Middle frontal gyrus (tissue), 1 donor: Measurements from ENCODE around the gene TSPEAR.
"Not testable (repeated sequence)": the region's sequence is repeated elsewhere in the genome, so short reads cannot be mapped to it uniquely, and the experiment has no call there.

Source experiments
- DNase-seq: peaks from one replicate; pipeline ENCODE4 v3.0.0-alpha.2; 2015; ENCODE audit warnings: low spot score; ENCODE audit errors: extremely low spot score

Gene TSPEAR

GRCh38 chr21:44490816-44491215, 220.6 kb downstream of the TSPEAR start:
- DNase-seq, result no peak

- no peak for DNase-seq
These were observed 221.0 kb downstream of the TSPEAR start for GRCh38 chr21:44490405-44490804.

DNA sequence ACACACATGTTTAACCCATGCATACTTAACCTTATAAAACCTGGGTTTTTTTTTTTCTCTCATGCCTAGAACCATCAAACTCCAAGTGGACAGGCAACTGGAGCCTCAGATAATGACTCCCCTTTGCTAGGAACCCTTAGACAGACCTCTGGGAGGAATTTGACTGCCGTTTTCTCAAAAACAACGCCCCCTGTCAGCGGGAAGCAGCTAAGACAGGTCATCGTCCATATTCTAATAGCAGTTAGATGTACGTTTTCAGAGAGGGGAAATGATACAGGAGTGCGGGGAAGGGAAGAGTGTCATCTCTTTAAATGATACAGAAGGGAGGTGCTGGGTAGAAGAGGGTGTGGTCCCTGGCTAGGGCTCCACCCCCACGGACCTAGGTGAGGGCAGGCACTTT, 221.4 kb downstream of the TSPEAR start:
- DNase-seq, result no peak

DNA sequence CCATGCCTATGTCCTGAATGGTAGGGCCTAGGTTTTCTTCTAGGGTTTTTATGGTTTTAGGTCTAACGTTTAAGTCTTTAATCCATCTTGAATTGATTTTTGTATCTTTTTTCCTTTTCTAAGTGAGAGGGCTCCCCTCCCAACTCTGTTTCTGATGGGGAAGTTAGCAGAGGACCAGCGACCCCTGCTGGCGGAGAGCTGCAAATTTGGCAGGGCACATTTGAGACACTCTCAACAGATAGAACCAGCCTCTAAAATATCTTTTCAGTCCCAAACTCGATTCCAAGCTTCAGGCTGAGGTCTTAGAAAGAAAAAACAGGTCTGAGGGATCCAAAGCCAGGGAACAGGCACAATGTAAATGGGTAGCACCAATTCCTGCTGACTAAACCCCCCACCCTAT, 223.5 kb downstream of the TSPEAR start:
- DNase-seq, result no peak

- DNase-seq, result no peak
These were observed 225.1 kb downstream of the TSPEAR start for GRCh38 chr21:44486302-44486701.

- no peak for DNase-seq
These were observed 225.6 kb downstream of the TSPEAR start for GRCh38 chr21:44485796-44486195.

DNA sequence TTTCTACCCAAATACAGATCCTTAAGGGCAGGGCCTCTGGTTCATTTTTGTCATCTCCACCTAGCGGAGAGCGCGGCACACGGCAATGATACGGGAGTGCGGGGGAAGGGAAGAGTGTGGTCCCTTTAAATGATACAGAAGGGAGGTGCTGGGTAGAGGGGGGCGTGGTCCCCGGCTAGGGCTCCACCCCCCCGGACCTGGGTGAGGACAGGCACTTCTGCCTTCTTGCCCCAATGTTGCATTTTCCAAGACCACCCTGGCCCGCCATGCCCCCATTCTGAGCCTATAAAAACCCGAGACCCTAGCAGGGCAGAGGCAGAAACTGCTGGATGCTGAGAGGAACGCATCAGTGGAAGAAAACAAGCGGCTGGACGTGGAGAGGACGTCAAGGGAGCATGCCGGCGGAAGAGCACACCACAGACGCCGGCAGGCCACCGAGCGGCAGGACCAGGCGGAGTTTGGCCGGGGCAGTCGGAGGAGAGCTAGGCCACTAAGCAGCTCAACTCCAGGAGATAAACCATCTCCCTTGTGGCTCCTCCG, 226.0 kb downstream of the TSPEAR start:
- no peak for DNase-seq

DNA sequence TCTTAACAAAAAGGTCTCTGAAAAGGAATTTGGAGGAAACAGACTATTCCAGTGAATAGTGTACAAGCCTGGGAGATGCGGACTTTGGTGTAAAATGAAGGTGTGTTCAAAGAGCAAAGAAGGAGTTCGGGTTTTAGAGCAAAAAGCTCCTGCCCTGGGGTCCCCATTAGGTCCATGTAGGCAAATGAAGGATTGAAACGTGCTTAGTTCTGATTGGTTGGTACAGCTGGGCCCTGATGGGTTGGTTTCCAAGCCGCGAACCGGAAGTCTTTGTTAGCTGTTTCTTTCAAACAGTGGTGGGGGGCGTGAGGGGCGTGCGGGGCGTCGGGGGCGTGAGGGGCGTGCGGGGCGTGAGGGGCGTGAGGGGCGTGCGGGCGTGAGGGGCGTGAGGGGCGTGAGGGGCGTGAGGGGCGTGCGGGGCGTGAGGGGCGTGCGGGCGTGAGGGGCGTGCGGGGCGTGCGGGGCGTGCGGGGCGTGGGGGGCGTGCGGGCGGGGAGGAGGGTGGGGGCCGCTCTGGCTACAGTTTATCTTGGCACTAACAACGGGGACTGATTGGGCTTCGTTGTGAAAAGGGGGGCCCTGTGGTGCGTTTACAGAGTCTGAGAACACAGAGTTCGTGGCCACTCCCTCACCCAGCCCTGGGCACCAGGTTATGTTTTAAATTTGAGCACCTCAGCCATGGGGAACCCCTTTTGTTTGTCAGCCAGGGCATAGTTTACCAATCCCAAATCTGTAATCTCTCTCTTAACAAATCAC, 226.7 kb downstream of the TSPEAR start:
- DNase-seq, result no peak

- DNase-seq, result no peak
These were observed 227.8 kb downstream of the TSPEAR start for GRCh38 chr21:44483288-44484237.

GRCh38 chr21:44482581-44483287, 228.6 kb downstream of the TSPEAR start:
- DNase-seq, result no peak

DNA sequence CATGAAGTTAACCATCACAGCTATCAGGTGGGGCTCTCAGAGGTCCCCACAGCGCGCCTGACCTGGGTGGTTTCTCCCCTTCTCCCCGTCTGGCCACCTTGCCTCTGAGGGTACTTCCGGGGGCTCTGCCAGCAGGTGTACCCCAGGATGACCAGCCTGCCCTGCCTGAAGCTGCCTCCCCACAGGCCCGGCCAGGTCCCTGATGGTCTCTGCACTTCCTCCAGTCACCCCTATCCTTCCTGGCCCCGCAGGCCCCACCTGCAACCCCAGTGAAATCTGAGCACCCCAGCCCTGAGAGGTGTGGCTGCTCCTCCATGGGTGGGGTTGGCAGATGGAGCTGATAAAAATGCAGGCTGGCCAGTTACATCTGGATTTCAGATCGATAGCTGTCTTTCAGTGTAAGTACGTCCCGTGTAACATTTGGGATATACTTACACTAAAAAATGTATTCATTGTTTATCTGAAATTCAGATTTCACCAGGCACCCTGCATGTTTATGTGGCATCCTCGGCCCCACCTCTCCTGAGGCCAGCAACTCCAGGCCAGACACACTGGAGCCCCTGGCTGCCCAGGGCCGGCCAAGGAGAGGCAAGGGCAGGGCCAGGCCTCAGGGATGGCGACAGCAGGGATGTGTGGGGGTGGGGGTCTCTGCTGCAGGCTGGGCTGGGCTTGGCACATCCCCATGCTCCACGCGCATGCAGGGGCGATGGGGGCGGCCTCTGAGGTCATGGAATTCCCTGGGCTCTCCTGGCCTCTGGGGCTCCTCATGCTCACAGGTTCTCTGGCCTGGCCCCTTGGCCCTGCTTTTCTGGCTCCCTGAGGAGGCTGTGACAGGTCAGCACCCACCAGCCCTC, 230.9 kb downstream of the TSPEAR start:
- no peak for DNase-seq

DNA sequence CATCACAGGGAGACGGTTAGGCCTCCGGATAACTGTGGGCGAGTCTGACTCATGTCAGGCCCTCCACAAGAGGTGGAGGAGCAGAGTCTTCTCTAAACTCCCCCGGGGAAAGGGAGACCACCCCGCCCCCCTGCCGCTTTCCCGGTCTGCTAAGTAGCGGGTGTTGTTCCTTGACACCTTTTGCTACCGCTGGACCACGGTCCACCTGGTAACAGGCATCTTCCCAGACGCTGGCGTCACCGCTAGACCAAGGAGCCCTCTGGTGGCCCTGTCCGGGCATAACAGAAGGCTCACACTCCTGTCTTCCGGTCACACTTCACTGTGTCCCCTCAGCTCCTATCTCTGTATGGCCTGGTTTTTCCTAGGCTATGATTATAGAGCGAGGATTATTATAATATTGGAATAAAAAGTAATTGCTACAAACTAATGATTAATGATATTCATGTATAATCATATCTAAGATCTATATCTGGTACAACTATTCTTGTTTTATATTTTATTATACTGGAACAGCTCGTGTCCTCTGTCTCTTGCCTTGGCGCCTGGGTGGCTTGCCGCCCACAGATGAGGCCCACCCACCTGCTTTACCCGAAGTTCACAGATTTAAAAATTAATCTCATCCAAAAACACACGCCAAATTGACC, 231.7 kb downstream of the TSPEAR start:
- not testable (repeated sequence) for DNase-seq

GRCh38 chr21:44478801-44479167, 232.6 kb downstream of the TSPEAR start:
- no peak for DNase-seq

GRCh38 chr21:44478124-44478800, 233.1 kb downstream of the TSPEAR start:
- DNase-seq, result no peak

- no peak for DNase-seq
These were observed 233.7 kb downstream of the TSPEAR start for GRCh38 chr21:44477712-44478111.

- no peak for DNase-seq
These were observed 234.2 kb downstream of the TSPEAR start for GRCh38 chr21:44477131-44477530.

GRCh38 chr21:44475266-44475845, 236.0 kb downstream of the TSPEAR start:
- no peak for DNase-seq

DNA sequence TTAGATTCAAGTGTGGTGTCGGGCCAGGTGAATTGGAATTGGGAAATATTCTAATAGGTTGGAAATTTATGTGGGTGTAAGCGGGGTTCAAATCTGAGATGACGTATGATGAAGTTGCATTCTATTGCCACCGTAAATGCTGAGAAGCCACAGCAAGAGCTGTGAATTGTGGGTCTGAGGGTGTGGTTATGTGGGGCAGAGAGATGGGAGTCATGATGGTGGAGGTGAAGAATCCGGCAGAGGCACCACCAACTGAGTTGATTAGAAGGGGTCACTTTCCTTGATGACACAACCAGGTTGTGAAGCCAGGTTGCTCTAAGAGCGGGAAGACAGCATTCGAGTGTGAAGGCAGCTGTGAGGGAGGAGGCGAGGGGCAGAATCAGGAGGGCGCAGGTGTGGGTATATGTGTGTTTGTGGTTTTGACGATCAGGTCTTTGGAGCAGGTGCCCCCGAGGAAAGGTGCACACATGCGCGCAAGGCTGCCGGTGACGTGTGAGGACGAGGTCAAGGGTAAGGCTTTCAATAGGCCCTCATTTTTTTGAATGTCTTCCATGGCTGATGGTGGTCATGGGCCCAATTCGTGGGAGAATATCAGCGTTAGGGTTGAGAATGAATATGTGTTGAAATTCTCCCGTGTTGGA, 237.3 kb downstream of the TSPEAR start:
- no peak for DNase-seq

DNA sequence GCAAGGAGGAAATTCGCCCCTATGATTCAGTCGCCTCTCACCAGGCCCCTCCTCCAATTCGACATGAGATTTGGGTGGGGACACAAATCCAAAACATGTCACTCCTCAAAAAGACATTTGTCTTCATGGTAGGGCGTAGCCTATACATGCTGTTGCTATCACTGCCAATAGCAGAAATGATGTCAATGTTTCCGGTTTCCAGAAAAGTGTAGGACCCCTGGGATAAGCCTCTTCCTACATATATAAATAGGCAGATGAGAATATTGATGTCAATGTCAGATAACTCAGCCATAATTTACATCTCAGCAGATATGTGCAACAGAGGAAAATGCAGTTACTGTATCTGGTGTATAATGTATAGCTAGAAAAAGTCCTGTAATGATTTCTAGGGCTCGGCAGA, 239.4 kb downstream of the TSPEAR start:
- DNase-seq, result no peak
